Endothelial cell of umbilical vein (primary cell): ENCODE results near the gene CDO1.

Experiments used
- CTCF ChIP-seq, 2 donors: IDR thresholded peaks; 1 replicate in 1 of 2; 2 replicates in 1 of 2; pipeline ENCODE4 v1.5.1; 2011; ENCODE audit warnings: low read length in 2 of 2, mild to moderate bottlenecking in 2 of 2, moderate library complexity in 2 of 2, control low read depth in 1 of 2, inconsistent platforms in 1 of 2, low read depth in 1 of 2; ENCODE audit not compliant: insufficient read depth in 1 of 2; ENCODE audit errors: extremely low read depth in 1 of 2
- EZH2 ChIP-seq: IDR thresholded peaks from 2 replicates; pipeline ENCODE4 v1.6.1; 2012; ENCODE audit warnings: borderline replicate concordance, low read depth, mild to moderate bottlenecking, moderate library complexity, low read length, inconsistent platforms; ENCODE audit not compliant: severe bottlenecking
- MAX ChIP-seq: IDR thresholded peaks from 2 replicates; pipeline ENCODE4 v1.6.1; 2011; ENCODE audit not compliant: insufficient read depth, insufficient read length
- POLR2A ChIP-seq: IDR thresholded peaks from 2 replicates; pipeline ENCODE4 v1.6.1; 2012; ENCODE audit warnings: low read depth, mild to moderate bottlenecking, control low read depth, low read length
- POLR2AphosphoS5 ChIP-seq: IDR thresholded peaks from 2 replicates; pipeline ENCODE4 v1.6.1; 2012; ENCODE audit warnings: low read depth, mild to moderate bottlenecking, control low read depth, low read length, moderate library complexity; ENCODE audit not compliant: insufficient read depth

DNA sequence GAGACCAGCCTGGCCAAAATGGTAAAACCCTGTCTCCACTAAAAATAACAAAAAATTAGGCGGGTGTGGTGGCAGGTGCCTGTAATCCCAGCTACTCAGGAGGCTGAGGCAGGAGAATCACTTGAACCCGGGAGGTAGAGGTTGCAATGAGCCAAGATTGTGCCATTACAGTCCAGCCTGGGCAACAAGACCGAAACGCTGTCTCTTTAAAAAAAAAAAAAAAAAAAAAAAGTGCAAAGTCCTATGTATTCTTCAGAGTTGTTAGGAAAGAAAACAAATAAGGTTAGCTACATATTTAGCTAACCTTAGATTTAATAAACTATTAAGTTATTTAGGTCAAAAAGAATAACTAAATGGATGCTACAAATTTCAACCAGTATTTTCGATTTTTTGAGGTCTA lies 13.5 kb upstream of the CDO1 start:
- no peak for TF ChIP-seq CTCF (IDR thresholded peaks at IDR 0.05; ENCODE audit: extremely low read depth in 1 of 2, insufficient read depth in 1 of 2, low read depth in 1 of 2, low read length in 2 of 2)
- TF ChIP-seq EZH2: no peak
- no peak for TF ChIP-seq POLR2A
- no peak for TF ChIP-seq MAX
- no peak for TF ChIP-seq POLR2AphosphoS5
